PC-3 (cell line): Measurements from ENCODE around the gene CD160.
"Not testable (repeated sequence)": the region's sequence is repeated elsewhere in the genome, so short reads cannot be mapped to it uniquely, and the experiment has no call there.

Experiments used
- EZH2phosphoT487 ChIP-seq: fragments of 300-600 bp; sonication (generic); IDR thresholded peaks from 2 replicates; pipeline ENCODE4 v1.6.1; 2018; ENCODE audit warnings: mild to moderate bottlenecking, antibody characterized with exemption, low read length, borderline replicate concordance
- TF ChIP-seq, protein P1 (sequence below): fragments of 300-600 bp; sonication (generic); conservative IDR thresholded peaks from 2 replicates; pipeline ENCODE4 v1.5.1; 2017; ENCODE audit warnings: antibody characterized with exemption, low read depth, mild to moderate bottlenecking, low read length

- TF ChIP-seq, protein P1, sequence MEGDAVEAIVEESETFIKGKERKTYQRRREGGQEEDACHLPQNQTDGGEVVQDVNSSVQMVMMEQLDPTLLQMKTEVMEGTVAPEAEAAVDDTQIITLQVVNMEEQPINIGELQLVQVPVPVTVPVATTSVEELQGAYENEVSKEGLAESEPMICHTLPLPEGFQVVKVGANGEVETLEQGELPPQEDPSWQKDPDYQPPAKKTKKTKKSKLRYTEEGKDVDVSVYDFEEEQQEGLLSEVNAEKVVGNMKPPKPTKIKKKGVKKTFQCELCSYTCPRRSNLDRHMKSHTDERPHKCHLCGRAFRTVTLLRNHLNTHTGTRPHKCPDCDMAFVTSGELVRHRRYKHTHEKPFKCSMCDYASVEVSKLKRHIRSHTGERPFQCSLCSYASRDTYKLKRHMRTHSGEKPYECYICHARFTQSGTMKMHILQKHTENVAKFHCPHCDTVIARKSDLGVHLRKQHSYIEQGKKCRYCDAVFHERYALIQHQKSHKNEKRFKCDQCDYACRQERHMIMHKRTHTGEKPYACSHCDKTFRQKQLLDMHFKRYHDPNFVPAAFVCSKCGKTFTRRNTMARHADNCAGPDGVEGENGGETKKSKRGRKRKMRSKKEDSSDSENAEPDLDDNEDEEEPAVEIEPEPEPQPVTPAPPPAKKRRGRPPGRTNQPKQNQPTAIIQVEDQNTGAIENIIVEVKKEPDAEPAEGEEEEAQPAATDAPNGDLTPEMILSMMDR = not testable (repeated sequence)
- TF ChIP-seq EZH2phosphoT487 = not testable (repeated sequence)
These were observed 48.7 kb downstream of the CD160 start for GRCh38 chr1:145768004-145768403.
